ENCODE measurements around the gene ZNF19.

ZNF19 gene

GRCh38 chr16:71440669-71441347 is 48.3 kb downstream of the ZNF19 start:
- no peak for DNase-seq

- DNase-seq, result no peak
These were observed 49.6 kb downstream of the ZNF19 start for GRCh38 chr16:71439523-71439922.

DNA sequence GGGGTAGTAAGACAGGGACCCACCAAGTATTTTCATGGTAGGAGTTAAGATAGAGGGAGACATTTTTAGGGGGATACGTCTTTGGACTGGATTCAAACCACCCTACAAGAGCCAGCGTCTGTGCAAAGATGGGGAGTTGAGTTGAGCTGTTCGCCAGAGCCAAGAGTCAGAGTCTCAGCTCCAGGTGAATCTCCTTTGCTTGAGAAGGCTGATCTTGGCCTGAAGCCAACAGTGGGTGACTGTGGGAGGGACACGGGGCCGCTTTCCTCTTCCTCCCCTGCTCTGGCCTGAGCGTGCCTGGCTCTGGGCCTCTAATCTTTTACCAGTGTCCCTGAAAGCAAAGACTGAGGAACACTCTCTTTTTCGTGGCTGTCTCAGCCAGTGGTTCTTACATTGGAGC is 52.7 kb downstream of the ZNF19 start:
- no peak for DNase-seq

DNA sequence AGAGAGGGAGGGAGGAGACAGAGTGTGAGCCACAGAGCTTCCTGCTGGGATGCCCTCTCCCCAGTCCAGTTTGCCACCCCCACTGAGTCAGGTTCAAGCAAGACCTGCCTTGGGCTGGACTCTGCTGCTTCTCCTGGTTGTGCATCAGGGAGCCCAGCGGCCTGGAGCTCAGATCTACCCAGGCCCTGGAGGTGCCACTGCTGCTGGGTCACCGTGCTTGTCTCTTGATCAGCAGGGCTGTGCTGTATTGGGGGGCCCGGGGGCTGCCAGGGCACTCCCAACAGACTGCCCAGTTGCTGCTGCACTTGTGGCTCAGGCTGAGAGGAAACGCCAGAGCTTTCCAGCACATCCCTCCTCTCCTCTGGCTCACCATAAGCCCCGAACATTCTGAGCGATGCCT is 56.2 kb downstream of the ZNF19 start:
- DNase-seq, result no peak

DNA sequence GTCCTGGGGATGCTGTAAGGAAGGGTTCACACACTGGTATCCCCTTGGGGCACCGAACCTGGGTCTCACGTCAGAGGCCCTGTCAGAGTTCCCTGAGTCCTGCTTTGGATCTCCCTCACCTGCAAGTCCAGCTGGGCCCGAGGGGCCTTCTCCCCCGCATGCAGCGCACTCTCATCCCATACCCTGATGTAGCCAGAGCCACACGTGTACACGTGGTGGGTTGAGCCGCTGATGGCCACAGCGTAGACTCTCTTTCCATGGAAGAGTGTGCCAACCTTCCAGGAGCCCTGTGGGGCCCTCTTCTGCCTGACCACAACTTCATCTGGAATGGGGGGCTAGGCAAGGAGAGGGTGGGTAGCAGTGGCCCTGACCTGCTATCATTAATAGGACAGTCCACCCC is 57.1 kb downstream of the ZNF19 start:
- DNase-seq, result no peak

GRCh38 chr16:71431176-71431575 is 57.9 kb downstream of the ZNF19 start:
- DNase-seq, result no peak

- DNase-seq, result no peak
These were observed 58.4 kb downstream of the ZNF19 start for GRCh38 chr16:71430744-71431143.

DNA sequence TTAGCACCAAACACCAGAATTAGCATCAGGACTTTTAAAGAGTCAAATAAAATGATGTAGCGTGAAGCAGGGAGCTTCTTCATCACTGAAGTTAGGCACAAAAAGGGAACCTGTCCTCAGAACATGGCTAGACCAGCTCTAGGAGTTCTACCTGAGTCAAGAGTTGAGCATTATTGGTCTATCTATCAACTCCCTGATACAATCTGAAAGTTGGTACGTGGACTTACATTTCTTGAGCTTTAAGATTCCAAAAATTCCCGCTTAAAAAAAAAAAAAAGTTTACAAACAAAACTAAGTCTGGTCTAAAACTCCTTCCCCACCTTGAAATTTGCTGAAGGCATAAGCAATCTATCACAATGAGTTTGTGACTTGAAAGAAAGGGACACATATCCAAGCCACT is 59.5 kb downstream of the ZNF19 start:
- no peak for DNase-seq

DNA sequence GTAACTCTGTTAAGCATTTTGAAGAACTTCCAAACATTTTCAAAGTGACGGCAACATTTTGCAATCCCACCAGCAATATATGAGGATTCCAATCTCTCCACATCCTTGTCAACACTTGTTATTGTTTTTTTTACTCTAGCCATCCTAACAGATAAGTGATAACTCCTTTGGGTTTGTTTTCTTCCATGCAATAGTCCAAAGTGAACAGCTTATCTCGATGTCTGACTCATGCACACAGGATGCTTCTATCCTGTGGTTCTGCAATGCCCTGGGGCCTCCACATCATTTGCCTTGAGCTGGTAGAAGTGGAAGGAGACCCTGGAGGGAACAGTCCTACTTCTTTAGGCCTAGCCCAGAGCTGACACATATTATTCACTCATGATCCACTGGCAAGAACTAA is 60.2 kb downstream of the ZNF19 start:
- no peak for DNase-seq

DNA sequence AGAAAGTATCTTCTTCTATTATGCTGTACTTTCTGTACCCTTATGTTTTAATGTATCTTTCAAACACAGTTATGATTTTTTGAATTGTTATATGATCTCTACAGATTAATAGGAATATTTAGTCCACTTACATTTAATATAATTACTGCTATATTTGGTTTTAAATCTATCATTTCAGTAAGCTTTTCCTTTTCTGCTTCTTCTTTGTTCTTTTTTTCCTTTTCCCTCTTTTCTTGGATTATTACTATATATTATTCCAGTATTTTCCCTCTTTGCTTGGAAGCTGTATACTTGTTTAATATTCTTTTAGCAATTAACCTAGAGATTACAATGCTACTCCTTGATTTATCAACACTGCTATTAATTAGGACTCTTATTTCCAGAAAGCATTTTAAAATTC is 60.7 kb downstream of the ZNF19 start:
- DNase-seq, result no peak

GRCh38 chr16:71426880-71427615 is 62.1 kb downstream of the ZNF19 start:
- DNase-seq, result no peak

- peak; percentile 81 for DNase-seq
These were observed 62.9 kb downstream of the ZNF19 start for GRCh38 chr16:71426069-71426879.

- DNase-seq, result no peak
These were observed 63.4 kb downstream of the ZNF19 start for GRCh38 chr16:71425746-71426068.

GRCh38 chr16:71424626-71425025 is 64.5 kb downstream of the ZNF19 start:
- DNase-seq, result no peak

DNA sequence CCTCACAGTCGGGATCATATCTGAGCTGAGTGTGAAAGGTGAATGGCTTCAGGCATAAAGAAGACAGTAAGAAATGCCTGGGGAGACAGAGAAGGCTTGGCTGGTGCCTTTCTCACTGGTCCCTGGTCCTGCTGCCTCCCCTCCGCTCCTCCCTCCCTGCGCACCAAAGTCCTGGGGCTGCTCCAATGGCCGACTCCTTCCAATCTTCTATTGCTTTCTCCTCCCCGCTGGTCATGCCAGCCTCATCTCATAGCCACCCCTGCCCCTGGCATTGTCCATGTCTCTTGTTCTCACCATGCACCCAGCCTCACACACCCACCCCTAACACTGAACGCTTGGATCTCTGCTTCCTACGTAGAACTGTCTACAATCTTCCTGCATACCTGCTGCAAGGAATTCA is 65.3 kb downstream of the ZNF19 start:
- DNase-seq, result no peak
